Neural cell (in vitro differentiated cells): ENCODE data around the gene HS2ST1. TPM values are rescaled to one million over a fixed set of nuclear protein-coding genes. Genes with fewer than 3 reads are reported as not detected.

ENCODE experiments used
- H2AFZ ChIP-seq: fragments of 200-600, 300-800 bp; sonication (generic), shearing (Covaris generic); 2 replicates; pipeline ENCODE4 v1.6.0; 2014; ENCODE audit warnings: low read depth, mild to moderate bottlenecking, antibody characterized with exemption, low read length, moderate library complexity
- H3F3A ChIP-seq: fragments of 200-600 bp; shearing (Covaris generic); 2 replicates; pipeline ENCODE4 v1.6.1; 2016; ENCODE audit warnings: mild to moderate bottlenecking, moderate library complexity, mixed read lengths, antibody characterized with exemption, low read length; ENCODE audit not compliant: insufficient read depth, poor library complexity, severe bottlenecking
- H3K27ac ChIP-seq: fragments of 200-600, 300-800 bp; sonication (generic), shearing (Covaris generic); 2 replicates; pipeline ENCODE4 v1.5.1; 2014; ENCODE audit warnings: mild to moderate bottlenecking, low read length, moderate library complexity
- H3K27me3 ChIP-seq: fragments of 300-800, 200-600 bp; sonication (generic), shearing (Covaris generic); 2 replicates; pipeline ENCODE4 v1.6.0; 2014; ENCODE audit warnings: mild to moderate bottlenecking, low read depth, low read length, moderate library complexity; ENCODE audit not compliant: insufficient read depth
- H3K36me3 ChIP-seq: fragments of 300-800, 200-600 bp; sonication (generic), shearing (Covaris generic); 2 replicates; pipeline ENCODE4 v1.5.1; 2014; ENCODE audit warnings: mild to moderate bottlenecking, antibody characterized with exemption, low read length, moderate library complexity; ENCODE audit not compliant: insufficient read depth
- H3K4me2 ChIP-seq: fragments of 300-800, 200-600 bp; sonication (generic), shearing (Covaris generic); 2 replicates; pipeline ENCODE4 v1.6.0; 2014; ENCODE audit warnings: mild to moderate bottlenecking, low read length
- H3K4me3 ChIP-seq: fragments of 300-800, 200-600 bp; sonication (generic), shearing (Covaris generic); 2 replicates; pipeline ENCODE4 v1.5.1; 2014; ENCODE audit warnings: mild to moderate bottlenecking, low read length, moderate library complexity
- H3K79me2 ChIP-seq: fragments of 200-600 bp; shearing (Covaris generic); replicated peaks from 2 replicates; pipeline ENCODE4 v1.6.0; 2014; ENCODE audit warnings: mild to moderate bottlenecking, low read length, moderate library complexity; ENCODE audit not compliant: insufficient read depth
- H3K9ac ChIP-seq: fragments of 300-800, 200-600 bp; sonication (generic), shearing (Covaris generic); 2 replicates; pipeline ENCODE4 v1.6.1; 2016; ENCODE audit warnings: mild to moderate bottlenecking, low read length, mixed read lengths
- H3K9me2 ChIP-seq: fragments of 200-600 bp; shearing (Covaris generic); 2 replicates; pipeline ENCODE4 v1.6.1; 2016; ENCODE audit warnings: mild to moderate bottlenecking, low read length, mixed read lengths; ENCODE audit not compliant: insufficient read depth
- H3K9me3 ChIP-seq: fragments of 200-600, 300-800 bp; sonication (generic), shearing (Covaris generic); 2 replicates; pipeline ENCODE4 v1.6.1; 2016; ENCODE audit warnings: mild to moderate bottlenecking, mixed run types, low read length, moderate library complexity, mixed read lengths
- H4K20me1 ChIP-seq: fragments of 200-600 bp; shearing (Covaris generic); 2 replicates; pipeline ENCODE4 v1.6.1; 2016; ENCODE audit warnings: mild to moderate bottlenecking, mixed run types; ENCODE audit not compliant: insufficient read depth
- EP300 ChIP-seq: fragments of 450-650 bp; conservative IDR thresholded peaks from 2 replicates; pipeline ENCODE4 v1.6.1; 2014; ENCODE audit warnings: antibody characterized with exemption, mild to moderate bottlenecking, moderate library complexity; ENCODE audit not compliant: poor library complexity, severe bottlenecking
- EZH2 ChIP-seq: fragments of 200-600, 300-800 bp; shearing (Covaris generic), sonication (generic); IDR thresholded peaks from 2 replicates; pipeline ENCODE4 v1.6.1; 2014; ENCODE audit warnings: antibody characterized with exemption, low read length, borderline replicate concordance, mild to moderate bottlenecking; ENCODE audit not compliant: insufficient read depth, poor library complexity, severe bottlenecking
- MXI1 ChIP-seq: fragments of 450-650 bp; conservative IDR thresholded peaks from 2 replicates; pipeline ENCODE4 v1.6.1; 2014; ENCODE audit warnings: antibody characterized with exemption, mild to moderate bottlenecking; ENCODE audit not compliant: poor library complexity, severe bottlenecking
- POLR2AphosphoS5 ChIP-seq: IDR thresholded peaks from 2 replicates; pipeline ENCODE4 v1.6.1; 2012
- RAD21 ChIP-seq: fragments of 450-650 bp; conservative IDR thresholded peaks from 2 replicates; pipeline ENCODE4 v1.6.1; 2014; ENCODE audit warnings: antibody characterized with exemption, mild to moderate bottlenecking, moderate library complexity
- SMC3 ChIP-seq: fragments of 450-650 bp; conservative IDR thresholded peaks from 2 replicates; pipeline ENCODE4 v1.6.1; 2014; ENCODE audit warnings: antibody characterized with exemption, mild to moderate bottlenecking, moderate library complexity; ENCODE audit not compliant: poor library complexity
- TAF1 ChIP-seq: IDR thresholded peaks from 2 replicates; pipeline ENCODE4 v1.6.1; 2012; ENCODE audit warnings: low read depth
- polyA plus RNA-seq: library from polyadenylated mRNA; depleted of rRNA; stranded (reverse); fragments of >200 nt; gene quantifications from 2 replicates; pipeline ENCODE4 v1.2.3, GENCODE V29; 2014
- TF ChIP-seq, protein P1 (sequence below): fragments of 450-650 bp; IDR thresholded peaks from 2 replicates; pipeline ENCODE4 v1.5.1; 2014; ENCODE audit warnings: antibody characterized with exemption, mild to moderate bottlenecking, moderate library complexity; ENCODE audit not compliant: poor library complexity, severe bottlenecking
- TF ChIP-seq, protein P2 (sequence below): IDR thresholded peaks from 2 replicates; pipeline ENCODE4 v1.6.1; 2012; ENCODE audit warnings: borderline replicate concordance

The HS2ST1 gene
- polyA plus RNA-seq, 1 donor from 2014 or later = 24.7 TPM

- Histone ChIP-seq H3K27me3 (no peaks in the 10 kb centered on the region), H3K9me2 (no peaks in the 10 kb centered on the region), H3K27ac (no peak overlapping the region), H3K79me2 (no peaks in the 10 kb centered on the region), H2AFZ (no peak overlapping the region), H3K9me3 (no peaks in the 10 kb centered on the region), H3K4me2 (no peak overlapping the region), H3K4me3 (no peak overlapping the region), H4K20me1 (no peaks in the 10 kb centered on the region), H3K9ac (no peak overlapping the region), H3F3A (no peaks in the 10 kb centered on the region), H3K36me3 (no peaks in the 10 kb centered on the region)
- TF ChIP-seq, protein P1, sequence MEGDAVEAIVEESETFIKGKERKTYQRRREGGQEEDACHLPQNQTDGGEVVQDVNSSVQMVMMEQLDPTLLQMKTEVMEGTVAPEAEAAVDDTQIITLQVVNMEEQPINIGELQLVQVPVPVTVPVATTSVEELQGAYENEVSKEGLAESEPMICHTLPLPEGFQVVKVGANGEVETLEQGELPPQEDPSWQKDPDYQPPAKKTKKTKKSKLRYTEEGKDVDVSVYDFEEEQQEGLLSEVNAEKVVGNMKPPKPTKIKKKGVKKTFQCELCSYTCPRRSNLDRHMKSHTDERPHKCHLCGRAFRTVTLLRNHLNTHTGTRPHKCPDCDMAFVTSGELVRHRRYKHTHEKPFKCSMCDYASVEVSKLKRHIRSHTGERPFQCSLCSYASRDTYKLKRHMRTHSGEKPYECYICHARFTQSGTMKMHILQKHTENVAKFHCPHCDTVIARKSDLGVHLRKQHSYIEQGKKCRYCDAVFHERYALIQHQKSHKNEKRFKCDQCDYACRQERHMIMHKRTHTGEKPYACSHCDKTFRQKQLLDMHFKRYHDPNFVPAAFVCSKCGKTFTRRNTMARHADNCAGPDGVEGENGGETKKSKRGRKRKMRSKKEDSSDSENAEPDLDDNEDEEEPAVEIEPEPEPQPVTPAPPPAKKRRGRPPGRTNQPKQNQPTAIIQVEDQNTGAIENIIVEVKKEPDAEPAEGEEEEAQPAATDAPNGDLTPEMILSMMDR = no peak
- TF ChIP-seq EZH2 = no peak
- no peak for TF ChIP-seq SMC3
- TF ChIP-seq EP300 = no peak
- no peak for TF ChIP-seq POLR2AphosphoS5
- TF ChIP-seq, protein P2, sequence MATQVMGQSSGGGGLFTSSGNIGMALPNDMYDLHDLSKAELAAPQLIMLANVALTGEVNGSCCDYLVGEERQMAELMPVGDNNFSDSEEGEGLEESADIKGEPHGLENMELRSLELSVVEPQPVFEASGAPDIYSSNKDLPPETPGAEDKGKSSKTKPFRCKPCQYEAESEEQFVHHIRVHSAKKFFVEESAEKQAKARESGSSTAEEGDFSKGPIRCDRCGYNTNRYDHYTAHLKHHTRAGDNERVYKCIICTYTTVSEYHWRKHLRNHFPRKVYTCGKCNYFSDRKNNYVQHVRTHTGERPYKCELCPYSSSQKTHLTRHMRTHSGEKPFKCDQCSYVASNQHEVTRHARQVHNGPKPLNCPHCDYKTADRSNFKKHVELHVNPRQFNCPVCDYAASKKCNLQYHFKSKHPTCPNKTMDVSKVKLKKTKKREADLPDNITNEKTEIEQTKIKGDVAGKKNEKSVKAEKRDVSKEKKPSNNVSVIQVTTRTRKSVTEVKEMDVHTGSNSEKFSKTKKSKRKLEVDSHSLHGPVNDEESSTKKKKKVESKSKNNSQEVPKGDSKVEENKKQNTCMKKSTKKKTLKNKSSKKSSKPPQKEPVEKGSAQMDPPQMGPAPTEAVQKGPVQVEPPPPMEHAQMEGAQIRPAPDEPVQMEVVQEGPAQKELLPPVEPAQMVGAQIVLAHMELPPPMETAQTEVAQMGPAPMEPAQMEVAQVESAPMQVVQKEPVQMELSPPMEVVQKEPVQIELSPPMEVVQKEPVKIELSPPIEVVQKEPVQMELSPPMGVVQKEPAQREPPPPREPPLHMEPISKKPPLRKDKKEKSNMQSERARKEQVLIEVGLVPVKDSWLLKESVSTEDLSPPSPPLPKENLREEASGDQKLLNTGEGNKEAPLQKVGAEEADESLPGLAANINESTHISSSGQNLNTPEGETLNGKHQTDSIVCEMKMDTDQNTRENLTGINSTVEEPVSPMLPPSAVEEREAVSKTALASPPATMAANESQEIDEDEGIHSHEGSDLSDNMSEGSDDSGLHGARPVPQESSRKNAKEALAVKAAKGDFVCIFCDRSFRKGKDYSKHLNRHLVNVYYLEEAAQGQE = no peak
- no peak for TF ChIP-seq TAF1
- TF ChIP-seq MXI1 = no peak
- TF ChIP-seq RAD21 = no peak
These were observed 116.6 kb downstream of the HS2ST1 start for GRCh38 chr1:87030740-87031690.

GRCh38 chr1:87034351-87034750 is 119.9 kb downstream of the HS2ST1 start:
- TF ChIP-seq EP300 = no peak
- TF ChIP-seq, protein P2 = no peak
- TF ChIP-seq, protein P1 = no peak
- TF ChIP-seq POLR2AphosphoS5 = no peak
- no peak for TF ChIP-seq MXI1
- no peak for TF ChIP-seq SMC3
- no peak for TF ChIP-seq EZH2
- TF ChIP-seq TAF1 = no peak
- no peak for TF ChIP-seq RAD21
- Histone ChIP-seq H4K20me1 (no peaks in the 10 kb centered on the region), H2AFZ (no peak overlapping the region), H3K9ac (no peak overlapping the region), H3K4me2 (no peak overlapping the region), H3K9me2 (no peaks in the 10 kb centered on the region), H3K36me3 (no peaks in the 10 kb centered on the region), H3F3A (no peaks in the 10 kb centered on the region), H3K4me3 (no peak overlapping the region), H3K27ac (no peak overlapping the region), H3K27me3 (no peaks in the 10 kb centered on the region), H3K79me2 (peaks cover 3% of the 10 kb centered on the region), H3K9me3 (no peaks in the 10 kb centered on the region)
